AG09309 (cell line): ENCODE measurements around the gene TRAF2.

Source experiments
- DNase-seq: peaks from one replicate; pipeline ENCODE4 v3.0.0-alpha.2; 2010; ENCODE audit warnings: low read depth
- H3K4me3 ChIP-seq: 2 replicates; pipeline ENCODE4 v1.5.1; 2011; ENCODE audit warnings: mild to moderate bottlenecking, low read depth, low read length, moderate library complexity; ENCODE audit not compliant: control insufficient read depth
- CTCF ChIP-seq: IDR thresholded peaks from 2 replicates; pipeline ENCODE4 v1.5.1; 2011; ENCODE audit warnings: mild to moderate bottlenecking, low read depth, low read length, inconsistent platforms; ENCODE audit not compliant: insufficient read depth, control insufficient read depth; ENCODE audit errors: missing control alignments

TRAF2 gene

GRCh38 chr9:136972335-136972734 is 86.0 kb downstream of the TRAF2 start:
- no peak for TF ChIP-seq CTCF
- no peak for DNase-seq
- H3K4me3 ChIP-seq = no peak overlapping the region

- no peak overlapping the region for H3K4me3 ChIP-seq
- TF ChIP-seq CTCF = no peak
- no peak for DNase-seq
Measured at GRCh38 chr9:136972743-136973142, 86.4 kb downstream of the TRAF2 start.

GRCh38 chr9:136973618-136974617 is 87.6 kb downstream of the TRAF2 start:
- no peak for TF ChIP-seq CTCF
- no peak for DNase-seq
- no peak overlapping the region for H3K4me3 ChIP-seq

- no peak overlapping the region for H3K4me3 ChIP-seq
- TF ChIP-seq CTCF = no peak
- no peak for DNase-seq
Measured at GRCh38 chr9:136974817-136975535, 88.7 kb downstream of the TRAF2 start.

GRCh38 chr9:136975644-136976043 is 89.3 kb downstream of the TRAF2 start:
- TF ChIP-seq CTCF = no peak
- H3K4me3 ChIP-seq = no peak overlapping the region
- DNase-seq = no peak
